Embryonic facial prominence (tissue), 1 donor: ENCODE results near the gene SLC10A7.

ENCODE experiments used
- DNase-seq: peaks from one replicate; pipeline ENCODE4 v3.0.0-alpha.2; 2016; ENCODE audit errors: extremely low spot score

SLC10A7 gene

GRCh38 chr4:146310319-146311021 is 211.3 kb downstream of the SLC10A7 start:
- DNase-seq: no peak

DNA sequence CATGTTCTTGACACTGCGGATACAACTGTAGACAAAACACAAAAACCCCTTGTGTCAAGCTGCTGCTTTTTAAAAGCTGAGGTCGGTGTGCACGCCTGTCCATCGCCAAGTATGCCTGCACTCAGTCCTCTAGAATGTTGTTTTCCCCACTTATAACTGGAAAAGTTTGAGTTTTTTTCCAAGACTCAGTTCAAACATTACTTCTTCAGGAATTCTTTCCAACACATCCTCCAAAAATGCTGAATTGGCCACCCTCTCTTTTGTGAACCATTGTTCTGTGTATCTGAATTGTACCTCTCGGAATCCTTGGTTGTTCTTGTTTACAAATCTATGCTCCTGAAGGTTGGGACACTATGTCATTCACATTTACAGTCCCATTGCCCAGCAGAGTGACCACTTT is 212.8 kb downstream of the SLC10A7 start:
- DNase-seq: no peak

- no peak for DNase-seq
Observed at GRCh38 chr4:146302822-146303221, 218.9 kb downstream of the SLC10A7 start.

DNA sequence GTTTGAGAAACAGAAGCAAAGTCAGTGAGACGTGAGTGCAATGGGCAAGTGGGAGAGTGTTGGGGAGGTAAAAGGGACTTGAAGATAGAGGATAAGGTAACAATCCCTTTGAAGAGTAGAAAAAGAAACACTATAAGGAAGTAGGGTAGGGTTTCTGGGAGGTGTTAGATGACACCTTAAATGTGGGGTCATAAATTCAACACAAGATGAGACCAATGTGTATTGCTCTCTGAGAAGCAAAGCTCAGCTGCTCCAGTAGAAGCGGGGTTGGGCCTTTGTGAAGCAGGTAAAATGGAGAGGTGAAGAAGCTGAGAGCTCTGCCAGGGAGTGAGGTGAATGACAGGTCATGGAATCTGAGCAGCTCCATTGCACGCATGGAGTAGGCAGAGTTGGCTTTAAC is 222.1 kb downstream of the SLC10A7 start:
- no peak for DNase-seq

DNA sequence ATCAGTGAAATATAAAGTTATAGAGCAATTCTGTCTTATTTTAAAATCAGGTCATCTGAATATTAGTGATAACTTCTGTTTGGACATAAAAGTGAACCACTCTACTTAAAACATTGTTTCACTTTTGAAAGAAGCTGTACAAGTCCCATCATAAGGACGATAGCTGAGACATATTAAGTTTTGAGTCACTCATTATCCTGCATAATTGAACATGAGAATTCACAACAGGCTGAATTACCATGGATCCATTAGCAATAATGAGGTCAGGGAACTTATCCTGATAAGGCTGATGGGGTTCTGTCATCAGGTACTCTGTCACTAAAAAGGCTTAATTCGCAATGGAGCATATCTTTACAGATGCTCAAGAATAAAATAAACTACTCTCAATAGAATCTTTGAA is 227.0 kb downstream of the SLC10A7 start:
- DNase-seq: no peak

DNA sequence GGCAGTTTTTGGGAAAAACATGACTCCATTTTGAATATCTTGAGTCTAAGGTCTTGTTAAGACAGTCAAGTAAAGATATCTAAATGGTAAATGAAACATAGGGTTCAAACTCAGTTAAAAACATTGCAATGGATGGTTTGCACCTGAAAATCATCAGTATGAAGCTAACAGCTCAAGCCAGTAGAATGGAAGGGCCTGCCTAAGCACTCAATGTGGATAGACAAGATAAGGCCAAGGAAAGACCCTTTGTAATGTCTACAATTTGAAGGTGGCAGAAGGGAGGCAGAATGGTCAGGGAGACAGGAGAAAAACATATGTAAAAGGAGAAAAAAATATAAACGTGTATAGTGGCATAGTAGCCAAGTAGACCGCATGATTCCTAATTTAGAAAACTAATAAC is 229.2 kb downstream of the SLC10A7 start:
- no peak for DNase-seq

GRCh38 chr4:146291313-146291712 is 230.4 kb downstream of the SLC10A7 start:
- no peak for DNase-seq

- no peak for DNase-seq
Observed at GRCh38 chr4:146288193-146288592, 233.5 kb downstream of the SLC10A7 start.

GRCh38 chr4:146285037-146285436 is 236.7 kb downstream of the SLC10A7 start:
- DNase-seq: no peak

GRCh38 chr4:146283758-146284651 is 237.7 kb downstream of the SLC10A7 start:
- DNase-seq: no peak

DNA sequence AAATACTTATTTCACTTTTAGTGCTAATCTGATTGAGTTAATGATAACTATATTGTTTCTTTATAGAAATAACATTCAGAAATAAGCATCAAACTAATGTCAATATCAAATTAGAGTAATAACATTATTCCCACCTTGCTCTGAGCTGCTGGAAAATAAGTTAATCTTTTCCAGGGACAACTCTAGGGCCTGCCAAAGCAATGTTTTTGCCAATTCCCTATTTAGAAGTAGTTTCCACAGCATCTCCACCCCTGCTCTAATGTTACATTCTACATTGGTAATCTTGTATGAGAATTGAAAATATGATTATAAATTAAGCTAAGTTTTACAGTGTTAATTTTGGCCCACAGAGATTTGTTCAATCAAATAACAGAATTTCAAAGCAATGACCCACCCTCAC is 239.1 kb downstream of the SLC10A7 start:
- DNase-seq: no peak

- DNase-seq: no peak
Observed at GRCh38 chr4:146278986-146279385, 242.8 kb downstream of the SLC10A7 start.

GRCh38 chr4:146275370-146275769 is 246.4 kb downstream of the SLC10A7 start:
- DNase-seq: no peak

DNA sequence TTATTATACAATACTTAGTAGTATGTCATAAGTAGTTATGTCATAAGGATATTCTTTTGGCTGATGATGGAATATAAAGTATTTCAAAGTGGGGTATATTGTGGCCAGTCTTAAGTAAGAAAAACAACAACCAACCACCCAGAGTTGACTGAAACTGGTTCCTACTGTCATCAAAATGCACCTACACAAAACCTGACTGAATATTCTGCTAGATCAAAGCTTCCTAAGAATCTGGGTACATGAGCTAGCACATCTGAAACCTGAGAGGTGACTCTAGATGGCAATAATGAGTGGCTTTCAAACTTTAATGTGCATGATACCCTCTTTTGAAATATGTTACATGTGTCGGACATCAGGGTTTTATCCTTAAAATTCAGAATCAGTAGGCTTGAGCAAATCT is 247.0 kb downstream of the SLC10A7 start:
- no peak for DNase-seq

- DNase-seq: no peak
Observed at GRCh38 chr4:146273204-146273901, 248.4 kb downstream of the SLC10A7 start.

DNA sequence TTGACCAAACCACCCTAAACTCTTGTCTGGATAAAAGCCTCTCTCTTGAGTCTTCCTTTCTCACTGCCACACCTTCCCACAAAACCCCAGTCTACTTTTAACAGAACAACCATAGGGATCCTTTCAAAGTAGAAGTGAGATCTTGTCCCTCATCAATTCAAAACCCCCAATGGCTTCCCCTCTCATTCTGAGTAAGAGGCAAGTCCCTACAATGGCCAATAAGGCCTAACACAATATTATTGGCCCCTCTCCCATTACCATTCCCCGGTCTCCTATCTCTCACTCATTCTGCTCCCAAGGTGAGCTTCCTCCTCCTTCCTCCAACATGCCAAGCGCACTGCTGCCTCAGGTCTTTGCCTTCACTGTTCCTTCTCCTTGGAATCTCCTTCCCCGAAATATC is 250.3 kb downstream of the SLC10A7 start:
- no peak for DNase-seq

DNA sequence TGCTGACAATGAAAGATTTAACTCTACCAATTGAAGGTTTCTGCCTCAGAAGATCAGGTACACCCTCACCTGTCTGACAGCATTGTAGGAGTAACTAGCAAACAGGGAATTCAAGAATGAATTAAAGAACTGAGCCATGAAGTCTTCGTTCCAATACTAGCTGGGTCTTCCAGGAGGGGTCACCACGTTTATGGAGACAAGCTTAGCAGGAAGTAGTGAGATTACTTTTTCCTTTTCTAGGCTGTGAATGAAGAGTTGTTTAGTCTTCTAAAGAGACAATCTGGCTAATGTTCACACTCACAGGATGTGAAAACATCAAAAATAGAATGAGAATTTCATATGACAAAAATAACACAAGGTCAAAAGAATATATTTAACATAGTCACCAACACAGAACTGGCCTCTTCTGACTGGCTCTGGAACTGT is 252.5 kb downstream of the SLC10A7 start:
- no peak for DNase-seq

GRCh38 chr4:146267826-146268225 is 253.9 kb downstream of the SLC10A7 start:
- DNase-seq: no peak

DNA sequence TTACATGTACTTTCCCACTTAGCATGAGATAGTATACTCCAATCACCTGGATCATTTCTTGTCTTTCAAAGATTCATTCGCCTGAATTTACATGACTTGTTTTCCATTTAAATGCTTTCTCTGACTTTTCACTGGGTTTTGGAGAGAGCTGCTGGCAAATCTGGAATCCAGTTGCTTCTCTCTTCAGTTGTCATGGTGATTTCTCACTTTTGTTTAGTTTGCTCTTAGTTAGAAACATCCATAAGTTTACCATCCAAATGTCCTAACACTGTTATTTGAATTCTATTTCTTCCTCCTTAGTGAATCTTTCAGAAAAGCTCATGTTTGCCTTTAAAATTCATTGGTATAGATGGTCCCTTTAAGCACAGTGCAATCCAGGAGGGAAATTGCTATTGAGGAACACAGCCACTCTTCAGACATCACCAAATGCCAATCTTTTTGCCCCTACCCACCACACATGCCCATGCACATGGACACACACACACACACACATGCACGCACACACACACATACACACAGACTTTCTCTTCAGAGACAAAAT is 255.7 kb downstream of the SLC10A7 start:
- no peak for DNase-seq

- no peak for DNase-seq
Observed at GRCh38 chr4:146263793-146264192, 257.9 kb downstream of the SLC10A7 start.

DNA sequence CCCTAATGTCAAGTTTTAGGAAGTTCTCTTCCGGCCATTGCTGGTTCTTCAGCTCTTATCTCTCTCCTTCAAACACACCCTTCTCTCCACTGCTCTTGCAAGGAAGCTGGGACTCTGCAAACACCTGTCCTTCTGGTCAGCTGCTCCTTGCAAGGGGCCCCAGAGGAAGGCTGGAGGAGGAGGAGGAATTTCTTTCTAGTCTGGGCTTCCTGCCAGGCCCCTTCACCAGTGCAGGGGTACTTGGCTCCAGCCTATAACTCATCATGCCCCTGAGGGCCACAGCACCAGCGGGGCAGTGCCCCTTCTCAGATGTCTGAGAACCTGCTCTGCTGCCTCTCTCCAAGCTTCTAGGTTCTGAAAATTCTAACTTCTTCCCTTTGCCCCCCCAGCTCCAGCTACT is 260.7 kb downstream of the SLC10A7 start:
- DNase-seq: no peak

GRCh38 chr4:146260521-146260920 is 261.2 kb downstream of the SLC10A7 start:
- no peak for DNase-seq
